ENCODE measurements around the gene CREB3L2. TPM values are rescaled to one million over a fixed set of nuclear protein-coding genes. Genes with fewer than 3 reads are reported as not detected.

CREB3L2 gene
- total and polyA plus RNA-seq, 2 experiments from 2014 or later: 37.6 to 38.3 TPM

GRCh38 chr7:137994216-137994615, 7.7 kb downstream of the CREB3L2 start:
- Histone ChIP-seq H3K27me3 (no peaks in the 10 kb centered on the region), H3K27ac (peak overlapping the region; percentile 89), H3K4me2 (peak overlapping the region; percentile 54), H3K36me3 (replicated peaks; ENCODE audit: insufficient read depth, low read depth) (no peaks in the 10 kb centered on the region), H3K4me3 (no peak overlapping the region), H2AFZ (no peak overlapping the region), H3K79me2 (peaks cover 88% of the 10 kb centered on the region), H3K9me2 (replicated peaks; ENCODE audit: insufficient read depth) (no peaks in the 10 kb centered on the region), H3K4me1 (ENCODE audit: insufficient read depth) (peaks cover 64% of the 10 kb centered on the region), H4K20me1 (ENCODE audit: insufficient read depth, poor library complexity, severe bottlenecking) (peaks cover 5% of the 10 kb centered on the region), H3K9me3 (ENCODE audit: low read depth) (no peaks in the 10 kb centered on the region)
- 66% methylated on average over 4 of the region's 4 CpGs for WGBS (ENCODE audit: low lambda C conversion rate, missing lambda C conversion rate)
- TF ChIP-seq EZH2phosphoT487 (IDR thresholded peaks at IDR 0.05; ENCODE audit: low read depth, severe bottlenecking, unreplicated experiment): no peak
- TF ChIP-seq EZH2 (IDR thresholded peaks at IDR 0.05; ENCODE audit: borderline replicate concordance): no peak
- no peak for TF ChIP-seq CTCF (IDR thresholded peaks at IDR 0.05; ENCODE audit: poor library complexity)
- peak; percentile 54 for DNase-seq (ENCODE audit: low spot score)

DNA sequence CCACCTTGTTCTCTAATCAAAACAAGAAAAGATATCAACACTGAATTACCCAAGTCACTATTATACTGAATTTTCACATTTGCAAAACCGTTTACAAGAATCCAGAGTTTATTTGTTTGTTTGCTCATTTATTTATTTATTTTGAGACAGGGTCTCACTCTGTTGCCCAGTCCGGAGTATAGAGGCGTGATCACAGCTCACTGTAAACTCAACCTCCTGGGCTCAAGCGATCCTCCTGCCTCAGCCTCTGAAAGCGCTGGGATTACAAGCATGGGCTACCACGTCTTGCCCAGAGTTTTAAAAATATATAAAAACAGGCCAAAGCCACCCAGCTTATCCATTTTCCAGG, 8.5 kb downstream of the CREB3L2 start:
- Histone ChIP-seq H4K20me1 (ENCODE audit: insufficient read depth, poor library complexity, severe bottlenecking) (peaks cover 5% of the 10 kb centered on the region), H3K9me3 (ENCODE audit: low read depth) (no peaks in the 10 kb centered on the region), H3K4me2 (peak overlapping the region; percentile 54), H3K4me1 (ENCODE audit: insufficient read depth) (peaks cover 62% of the 10 kb centered on the region), H3K27me3 (no peaks in the 10 kb centered on the region), H3K36me3 (replicated peaks; ENCODE audit: insufficient read depth, low read depth) (no peaks in the 10 kb centered on the region), H3K9me2 (replicated peaks; ENCODE audit: insufficient read depth) (no peaks in the 10 kb centered on the region), H2AFZ (no peak overlapping the region), H3K27ac (peak overlapping the region; percentile 89), H3K4me3 (no peak overlapping the region), H3K79me2 (peaks cover 88% of the 10 kb centered on the region)
- TF ChIP-seq CTCF (IDR thresholded peaks at IDR 0.05; ENCODE audit: poor library complexity) (no peak), EZH2 (IDR thresholded peaks at IDR 0.05; ENCODE audit: borderline replicate concordance) (no peak), EZH2phosphoT487 (IDR thresholded peaks at IDR 0.05; ENCODE audit: low read depth, severe bottlenecking, unreplicated experiment) (no peak)
- no peak for DNase-seq (ENCODE audit: low spot score)
- WGBS (ENCODE audit: low lambda C conversion rate, missing lambda C conversion rate): 93% methylated on average over 6 of the region's 6 CpGs

- H3K79me2 ChIP-seq: peaks cover 88% of the 10 kb centered on the region
- H3K4me1 ChIP-seq (ENCODE audit: insufficient read depth): peaks cover 62% of the 10 kb centered on the region
- H3K4me2 ChIP-seq: peak overlapping the region; percentile 54
- no peak overlapping the region for H2AFZ ChIP-seq
- WGBS (ENCODE audit: low lambda C conversion rate, missing lambda C conversion rate): 40% methylated on average over 5 of the region's 5 CpGs
- H3K4me3 ChIP-seq: no peak overlapping the region
- peaks cover 5% of the 10 kb centered on the region for H4K20me1 ChIP-seq (ENCODE audit: insufficient read depth, poor library complexity, severe bottlenecking)
- DNase-seq (ENCODE audit: low spot score): peak; percentile 83
- no peak for TF ChIP-seq EZH2phosphoT487 (IDR thresholded peaks at IDR 0.05; ENCODE audit: low read depth, severe bottlenecking, unreplicated experiment)
- TF ChIP-seq EZH2 (IDR thresholded peaks at IDR 0.05; ENCODE audit: borderline replicate concordance): no peak
- TF ChIP-seq CTCF (IDR thresholded peaks at IDR 0.05; ENCODE audit: poor library complexity): no peak
- H3K9me3 ChIP-seq (ENCODE audit: low read depth): no peaks in the 10 kb centered on the region
- H3K9me2 ChIP-seq (replicated peaks; ENCODE audit: insufficient read depth): no peaks in the 10 kb centered on the region
- H3K27me3 ChIP-seq: no peaks in the 10 kb centered on the region
- no peaks in the 10 kb centered on the region for H3K36me3 ChIP-seq (replicated peaks; ENCODE audit: insufficient read depth, low read depth)
- H3K27ac ChIP-seq: peak overlapping the region; percentile 89
Observed at GRCh38 chr7:137992550-137993394, 9.1 kb downstream of the CREB3L2 start.

All from hepatocyte (in vitro differentiated cells).